OCI-LY1 (cell line): ENCODE data around the gene ESRRA.

Source experiments
- EZH2 ChIP-seq: fragments of 200-600 bp; sonication (generic), shearing (Covaris generic); IDR thresholded peaks from 2 replicates; pipeline ENCODE4 v1.8.0; 2017; ENCODE audit warnings: borderline replicate concordance, mixed run types, mild to moderate bottlenecking, antibody characterized with exemption, low read length, moderate library complexity, mixed read lengths
- TF ChIP-seq, protein P1 (sequence below): fragments of 200-600 bp; sonication (generic), shearing (Covaris generic); IDR thresholded peaks from 2 replicates; pipeline ENCODE4 v1.5.1; 2017; ENCODE audit warnings: mild to moderate bottlenecking, antibody characterized with exemption, low read length, moderate library complexity, mixed read lengths

GRCh38 chr11:64340671-64341335, 35.5 kb downstream of the ESRRA start:
- TF ChIP-seq, protein P1, sequence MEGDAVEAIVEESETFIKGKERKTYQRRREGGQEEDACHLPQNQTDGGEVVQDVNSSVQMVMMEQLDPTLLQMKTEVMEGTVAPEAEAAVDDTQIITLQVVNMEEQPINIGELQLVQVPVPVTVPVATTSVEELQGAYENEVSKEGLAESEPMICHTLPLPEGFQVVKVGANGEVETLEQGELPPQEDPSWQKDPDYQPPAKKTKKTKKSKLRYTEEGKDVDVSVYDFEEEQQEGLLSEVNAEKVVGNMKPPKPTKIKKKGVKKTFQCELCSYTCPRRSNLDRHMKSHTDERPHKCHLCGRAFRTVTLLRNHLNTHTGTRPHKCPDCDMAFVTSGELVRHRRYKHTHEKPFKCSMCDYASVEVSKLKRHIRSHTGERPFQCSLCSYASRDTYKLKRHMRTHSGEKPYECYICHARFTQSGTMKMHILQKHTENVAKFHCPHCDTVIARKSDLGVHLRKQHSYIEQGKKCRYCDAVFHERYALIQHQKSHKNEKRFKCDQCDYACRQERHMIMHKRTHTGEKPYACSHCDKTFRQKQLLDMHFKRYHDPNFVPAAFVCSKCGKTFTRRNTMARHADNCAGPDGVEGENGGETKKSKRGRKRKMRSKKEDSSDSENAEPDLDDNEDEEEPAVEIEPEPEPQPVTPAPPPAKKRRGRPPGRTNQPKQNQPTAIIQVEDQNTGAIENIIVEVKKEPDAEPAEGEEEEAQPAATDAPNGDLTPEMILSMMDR, result peak; percentile 30; the same call in 1 of the 2 replicates
- no peak for TF ChIP-seq EZH2
